Neural cell (in vitro differentiated cells): ENCODE data around the gene TRPM3. TPM values are rescaled to one million over a fixed set of nuclear protein-coding genes. Genes with fewer than 3 reads are reported as not detected.

Experiments
- H2AFZ ChIP-seq: fragments of 200-600, 300-800 bp; sonication (generic), shearing (Covaris generic); 2 replicates; pipeline ENCODE4 v1.6.0; 2014; ENCODE audit warnings: low read depth, mild to moderate bottlenecking, antibody characterized with exemption, low read length, moderate library complexity
- H3F3A ChIP-seq: fragments of 200-600 bp; shearing (Covaris generic); 2 replicates; pipeline ENCODE4 v1.6.1; 2016; ENCODE audit warnings: mild to moderate bottlenecking, moderate library complexity, mixed read lengths, antibody characterized with exemption, low read length; ENCODE audit not compliant: insufficient read depth, poor library complexity, severe bottlenecking
- H3K27ac ChIP-seq: fragments of 200-600, 300-800 bp; sonication (generic), shearing (Covaris generic); 2 replicates; pipeline ENCODE4 v1.5.1; 2014; ENCODE audit warnings: mild to moderate bottlenecking, low read length, moderate library complexity
- H3K27me3 ChIP-seq: fragments of 300-800, 200-600 bp; sonication (generic), shearing (Covaris generic); 2 replicates; pipeline ENCODE4 v1.6.0; 2014; ENCODE audit warnings: mild to moderate bottlenecking, low read depth, low read length, moderate library complexity; ENCODE audit not compliant: insufficient read depth
- H3K36me3 ChIP-seq: fragments of 300-800, 200-600 bp; sonication (generic), shearing (Covaris generic); 2 replicates; pipeline ENCODE4 v1.5.1; 2014; ENCODE audit warnings: mild to moderate bottlenecking, antibody characterized with exemption, low read length, moderate library complexity; ENCODE audit not compliant: insufficient read depth
- H3K4me2 ChIP-seq: fragments of 300-800, 200-600 bp; sonication (generic), shearing (Covaris generic); 2 replicates; pipeline ENCODE4 v1.6.0; 2014; ENCODE audit warnings: mild to moderate bottlenecking, low read length
- H3K4me3 ChIP-seq: fragments of 300-800, 200-600 bp; sonication (generic), shearing (Covaris generic); 2 replicates; pipeline ENCODE4 v1.5.1; 2014; ENCODE audit warnings: mild to moderate bottlenecking, low read length, moderate library complexity
- H3K79me2 ChIP-seq: fragments of 200-600 bp; shearing (Covaris generic); replicated peaks from 2 replicates; pipeline ENCODE4 v1.6.0; 2014; ENCODE audit warnings: mild to moderate bottlenecking, low read length, moderate library complexity; ENCODE audit not compliant: insufficient read depth
- H3K9ac ChIP-seq: fragments of 300-800, 200-600 bp; sonication (generic), shearing (Covaris generic); 2 replicates; pipeline ENCODE4 v1.6.1; 2016; ENCODE audit warnings: mild to moderate bottlenecking, low read length, mixed read lengths
- H3K9me2 ChIP-seq: fragments of 200-600 bp; shearing (Covaris generic); 2 replicates; pipeline ENCODE4 v1.6.1; 2016; ENCODE audit warnings: mild to moderate bottlenecking, low read length, mixed read lengths; ENCODE audit not compliant: insufficient read depth
- H3K9me3 ChIP-seq: fragments of 200-600, 300-800 bp; sonication (generic), shearing (Covaris generic); 2 replicates; pipeline ENCODE4 v1.6.1; 2016; ENCODE audit warnings: mild to moderate bottlenecking, mixed run types, low read length, moderate library complexity, mixed read lengths
- H4K20me1 ChIP-seq: fragments of 200-600 bp; shearing (Covaris generic); 2 replicates; pipeline ENCODE4 v1.6.1; 2016; ENCODE audit warnings: mild to moderate bottlenecking, mixed run types; ENCODE audit not compliant: insufficient read depth
- EP300 ChIP-seq: fragments of 450-650 bp; conservative IDR thresholded peaks from 2 replicates; pipeline ENCODE4 v1.6.1; 2014; ENCODE audit warnings: antibody characterized with exemption, mild to moderate bottlenecking, moderate library complexity; ENCODE audit not compliant: poor library complexity, severe bottlenecking
- EZH2 ChIP-seq: fragments of 200-600, 300-800 bp; shearing (Covaris generic), sonication (generic); IDR thresholded peaks from 2 replicates; pipeline ENCODE4 v1.6.1; 2014; ENCODE audit warnings: antibody characterized with exemption, low read length, borderline replicate concordance, mild to moderate bottlenecking; ENCODE audit not compliant: insufficient read depth, poor library complexity, severe bottlenecking
- MXI1 ChIP-seq: fragments of 450-650 bp; conservative IDR thresholded peaks from 2 replicates; pipeline ENCODE4 v1.6.1; 2014; ENCODE audit warnings: antibody characterized with exemption, mild to moderate bottlenecking; ENCODE audit not compliant: poor library complexity, severe bottlenecking
- POLR2AphosphoS5 ChIP-seq: IDR thresholded peaks from 2 replicates; pipeline ENCODE4 v1.6.1; 2012
- RAD21 ChIP-seq: fragments of 450-650 bp; conservative IDR thresholded peaks from 2 replicates; pipeline ENCODE4 v1.6.1; 2014; ENCODE audit warnings: antibody characterized with exemption, mild to moderate bottlenecking, moderate library complexity
- SMC3 ChIP-seq: fragments of 450-650 bp; conservative IDR thresholded peaks from 2 replicates; pipeline ENCODE4 v1.6.1; 2014; ENCODE audit warnings: antibody characterized with exemption, mild to moderate bottlenecking, moderate library complexity; ENCODE audit not compliant: poor library complexity
- TAF1 ChIP-seq: IDR thresholded peaks from 2 replicates; pipeline ENCODE4 v1.6.1; 2012; ENCODE audit warnings: low read depth
- polyA plus RNA-seq: library from polyadenylated mRNA; depleted of rRNA; stranded (reverse); fragments of >200 nt; gene quantifications from 2 replicates; pipeline ENCODE4 v1.2.3, GENCODE V29; 2014
- TF ChIP-seq, protein P1 (sequence below): fragments of 450-650 bp; IDR thresholded peaks from 2 replicates; pipeline ENCODE4 v1.5.1; 2014; ENCODE audit warnings: antibody characterized with exemption, mild to moderate bottlenecking, moderate library complexity; ENCODE audit not compliant: poor library complexity, severe bottlenecking
- TF ChIP-seq, protein P2 (sequence below): IDR thresholded peaks from 2 replicates; pipeline ENCODE4 v1.6.1; 2012; ENCODE audit warnings: borderline replicate concordance

The TRPM3 gene
- polyA plus RNA-seq, 1 donor from 2014 or later, result 1.3 TPM

DNA sequence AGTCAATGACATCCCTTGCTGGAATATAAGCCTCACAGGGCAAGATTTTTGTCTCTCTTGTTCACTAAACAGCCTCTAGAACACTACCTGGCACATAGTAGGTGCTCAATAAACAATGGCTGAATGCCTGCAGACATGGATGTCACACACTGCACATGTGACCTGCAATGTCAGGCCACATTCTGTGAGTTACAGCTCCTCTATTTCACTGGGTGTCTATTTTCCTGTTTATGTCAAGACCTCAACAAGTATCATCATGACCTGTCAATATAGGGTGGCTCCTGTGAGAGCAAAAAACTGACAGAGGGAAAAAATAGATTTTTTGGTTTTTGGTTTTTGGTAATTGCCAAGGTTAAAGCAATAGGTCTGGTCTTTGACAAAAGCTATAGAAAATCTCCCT is 562.3 kb downstream of the TRPM3 start:
- no peak overlapping the region for H2AFZ ChIP-seq
- TF ChIP-seq TAF1, result no peak
- no peak for TF ChIP-seq MXI1
- no peak for TF ChIP-seq EP300
- TF ChIP-seq, protein P1, sequence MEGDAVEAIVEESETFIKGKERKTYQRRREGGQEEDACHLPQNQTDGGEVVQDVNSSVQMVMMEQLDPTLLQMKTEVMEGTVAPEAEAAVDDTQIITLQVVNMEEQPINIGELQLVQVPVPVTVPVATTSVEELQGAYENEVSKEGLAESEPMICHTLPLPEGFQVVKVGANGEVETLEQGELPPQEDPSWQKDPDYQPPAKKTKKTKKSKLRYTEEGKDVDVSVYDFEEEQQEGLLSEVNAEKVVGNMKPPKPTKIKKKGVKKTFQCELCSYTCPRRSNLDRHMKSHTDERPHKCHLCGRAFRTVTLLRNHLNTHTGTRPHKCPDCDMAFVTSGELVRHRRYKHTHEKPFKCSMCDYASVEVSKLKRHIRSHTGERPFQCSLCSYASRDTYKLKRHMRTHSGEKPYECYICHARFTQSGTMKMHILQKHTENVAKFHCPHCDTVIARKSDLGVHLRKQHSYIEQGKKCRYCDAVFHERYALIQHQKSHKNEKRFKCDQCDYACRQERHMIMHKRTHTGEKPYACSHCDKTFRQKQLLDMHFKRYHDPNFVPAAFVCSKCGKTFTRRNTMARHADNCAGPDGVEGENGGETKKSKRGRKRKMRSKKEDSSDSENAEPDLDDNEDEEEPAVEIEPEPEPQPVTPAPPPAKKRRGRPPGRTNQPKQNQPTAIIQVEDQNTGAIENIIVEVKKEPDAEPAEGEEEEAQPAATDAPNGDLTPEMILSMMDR, result no peak
- TF ChIP-seq, protein P2, sequence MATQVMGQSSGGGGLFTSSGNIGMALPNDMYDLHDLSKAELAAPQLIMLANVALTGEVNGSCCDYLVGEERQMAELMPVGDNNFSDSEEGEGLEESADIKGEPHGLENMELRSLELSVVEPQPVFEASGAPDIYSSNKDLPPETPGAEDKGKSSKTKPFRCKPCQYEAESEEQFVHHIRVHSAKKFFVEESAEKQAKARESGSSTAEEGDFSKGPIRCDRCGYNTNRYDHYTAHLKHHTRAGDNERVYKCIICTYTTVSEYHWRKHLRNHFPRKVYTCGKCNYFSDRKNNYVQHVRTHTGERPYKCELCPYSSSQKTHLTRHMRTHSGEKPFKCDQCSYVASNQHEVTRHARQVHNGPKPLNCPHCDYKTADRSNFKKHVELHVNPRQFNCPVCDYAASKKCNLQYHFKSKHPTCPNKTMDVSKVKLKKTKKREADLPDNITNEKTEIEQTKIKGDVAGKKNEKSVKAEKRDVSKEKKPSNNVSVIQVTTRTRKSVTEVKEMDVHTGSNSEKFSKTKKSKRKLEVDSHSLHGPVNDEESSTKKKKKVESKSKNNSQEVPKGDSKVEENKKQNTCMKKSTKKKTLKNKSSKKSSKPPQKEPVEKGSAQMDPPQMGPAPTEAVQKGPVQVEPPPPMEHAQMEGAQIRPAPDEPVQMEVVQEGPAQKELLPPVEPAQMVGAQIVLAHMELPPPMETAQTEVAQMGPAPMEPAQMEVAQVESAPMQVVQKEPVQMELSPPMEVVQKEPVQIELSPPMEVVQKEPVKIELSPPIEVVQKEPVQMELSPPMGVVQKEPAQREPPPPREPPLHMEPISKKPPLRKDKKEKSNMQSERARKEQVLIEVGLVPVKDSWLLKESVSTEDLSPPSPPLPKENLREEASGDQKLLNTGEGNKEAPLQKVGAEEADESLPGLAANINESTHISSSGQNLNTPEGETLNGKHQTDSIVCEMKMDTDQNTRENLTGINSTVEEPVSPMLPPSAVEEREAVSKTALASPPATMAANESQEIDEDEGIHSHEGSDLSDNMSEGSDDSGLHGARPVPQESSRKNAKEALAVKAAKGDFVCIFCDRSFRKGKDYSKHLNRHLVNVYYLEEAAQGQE, result no peak
- no peak for TF ChIP-seq POLR2AphosphoS5
- TF ChIP-seq SMC3, result no peak
- TF ChIP-seq EZH2, result no peak
- TF ChIP-seq RAD21, result no peak
- H3K27me3 ChIP-seq, result no peaks in the 10 kb centered on the region
- no peaks in the 10 kb centered on the region for H3K79me2 ChIP-seq
- no peaks in the 10 kb centered on the region for H3K9me3 ChIP-seq
- no peak overlapping the region for H3K4me3 ChIP-seq
- H3K36me3 ChIP-seq, result no peaks in the 10 kb centered on the region
- no peak overlapping the region for H3K27ac ChIP-seq
- H4K20me1 ChIP-seq, result no peaks in the 10 kb centered on the region
- H3K9me2 ChIP-seq, result no peaks in the 10 kb centered on the region
- no peaks in the 10 kb centered on the region for H3F3A ChIP-seq
- no peak overlapping the region for H3K4me2 ChIP-seq
- H3K9ac ChIP-seq, result no peak overlapping the region

DNA sequence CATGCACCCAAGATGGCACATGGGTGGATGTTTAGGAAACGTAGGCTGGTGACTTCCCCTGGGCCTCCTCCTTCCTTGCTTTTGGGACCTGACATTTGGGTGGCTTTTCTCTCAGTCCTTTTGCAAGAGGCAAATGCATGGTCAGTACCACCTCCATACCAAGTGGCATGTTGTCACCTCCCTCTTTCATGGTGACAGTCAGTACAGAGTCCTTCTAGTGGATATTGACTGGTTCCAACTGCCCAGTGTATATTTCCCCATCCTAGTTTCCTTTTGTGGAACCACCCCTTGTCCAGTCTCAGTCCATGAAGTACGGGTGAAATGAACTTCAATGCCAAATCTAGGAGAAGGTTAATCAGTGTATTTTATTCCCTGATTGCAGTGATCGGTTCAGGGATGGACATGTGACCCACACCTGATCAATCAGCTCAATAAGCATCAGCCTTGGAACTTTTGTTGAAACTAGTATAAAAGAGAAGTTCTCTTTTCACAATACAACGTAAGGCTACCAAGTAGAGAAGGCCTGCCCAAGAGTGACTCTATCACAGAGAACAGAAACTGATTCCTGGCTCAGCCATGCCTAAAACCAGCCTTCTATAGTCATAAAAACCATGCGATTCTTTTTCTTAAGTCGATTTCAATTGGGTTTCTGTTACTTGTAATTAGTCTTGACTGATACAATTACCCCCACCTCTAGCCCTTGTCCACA is 563.6 kb downstream of the TRPM3 start:
- Histone ChIP-seq H3K36me3 (no peaks in the 10 kb centered on the region), H3K79me2 (no peaks in the 10 kb centered on the region), H3K9me2 (no peaks in the 10 kb centered on the region), H3K9me3 (no peaks in the 10 kb centered on the region), H2AFZ (no peak overlapping the region), H4K20me1 (no peaks in the 10 kb centered on the region), H3K27me3 (no peaks in the 10 kb centered on the region), H3K4me2 (no peak overlapping the region), H3K4me3 (no peak overlapping the region), H3K9ac (no peak overlapping the region), H3F3A (no peaks in the 10 kb centered on the region), H3K27ac (no peak overlapping the region)
- TF ChIP-seq EP300 (no peak), SMC3 (no peak), POLR2AphosphoS5 (no peak)
- TF ChIP-seq, protein P2, result no peak
- TF ChIP-seq, protein P1, result no peak
